Endothelial cell of umbilical vein (primary cell): Measurements from ENCODE around the gene THEMIS.

ENCODE experiments used
- CTCF ChIP-seq, 2 donors: IDR thresholded peaks; 1 replicate in 1 of 2; 2 replicates in 1 of 2; pipeline ENCODE4 v1.5.1; 2011; ENCODE audit warnings: low read length in 2 of 2, mild to moderate bottlenecking in 2 of 2, moderate library complexity in 2 of 2, control low read depth in 1 of 2, inconsistent platforms in 1 of 2, low read depth in 1 of 2; ENCODE audit not compliant: insufficient read depth in 1 of 2; ENCODE audit errors: extremely low read depth in 1 of 2
- EZH2 ChIP-seq: IDR thresholded peaks from 2 replicates; pipeline ENCODE4 v1.6.1; 2012; ENCODE audit warnings: borderline replicate concordance, low read depth, mild to moderate bottlenecking, moderate library complexity, low read length, inconsistent platforms; ENCODE audit not compliant: severe bottlenecking
- FOS ChIP-seq: IDR thresholded peaks from 2 replicates; pipeline ENCODE4 v1.6.1; 2011; ENCODE audit warnings: mild to moderate bottlenecking, low read length, moderate library complexity, borderline replicate concordance; ENCODE audit not compliant: insufficient read depth
- GATA2 ChIP-seq: IDR thresholded peaks from 2 replicates; pipeline ENCODE4 v1.7.0; 2011; ENCODE audit warnings: low read depth, mild to moderate bottlenecking, moderate library complexity, mixed read lengths, low read length; ENCODE audit not compliant: insufficient read length, insufficient read depth
- JUN ChIP-seq: IDR thresholded peaks from 2 replicates; pipeline ENCODE4 v1.6.1; 2011; ENCODE audit warnings: borderline replicate concordance, low read depth; ENCODE audit not compliant: insufficient read length, insufficient read depth
- MAX ChIP-seq: IDR thresholded peaks from 2 replicates; pipeline ENCODE4 v1.6.1; 2011; ENCODE audit not compliant: insufficient read depth, insufficient read length
- MYC ChIP-seq: IDR thresholded peaks from one replicate; pipeline ENCODE4 v1.6.1; 2011; ENCODE audit warnings: mild to moderate bottlenecking, low read depth, low read length
- POLR2A ChIP-seq: IDR thresholded peaks from 2 replicates; pipeline ENCODE4 v1.6.1; 2012; ENCODE audit warnings: low read depth, mild to moderate bottlenecking, control low read depth, low read length
- POLR2AphosphoS5 ChIP-seq: IDR thresholded peaks from 2 replicates; pipeline ENCODE4 v1.6.1; 2012; ENCODE audit warnings: low read depth, mild to moderate bottlenecking, control low read depth, low read length, moderate library complexity; ENCODE audit not compliant: insufficient read depth

- TF ChIP-seq POLR2A, result no peak
- TF ChIP-seq CTCF (IDR thresholded peaks at IDR 0.05; ENCODE audit: extremely low read depth in 1 of 2, insufficient read depth in 1 of 2, low read depth in 1 of 2, low read length in 2 of 2), result no peak
- TF ChIP-seq MAX, result no peak
- no peak for TF ChIP-seq POLR2AphosphoS5
- TF ChIP-seq MYC, result no peak
- TF ChIP-seq JUN, result no peak
- TF ChIP-seq EZH2, result no peak
- TF ChIP-seq FOS, result no peak
- TF ChIP-seq GATA2, result no peak
Measured at GRCh38 chr6:127934956-127935355, 34.1 kb upstream of the THEMIS start.
